Caco-2 (cell line): Measurements from ENCODE around the gene CWF19L1. TPM values are rescaled to one million over a fixed set of nuclear protein-coding genes. Genes with fewer than 3 reads are reported as not detected.
A peak's percentile ranks its signal among the peaks of the same experiment; 100 is the strongest.
"Not testable (repeated sequence)": the region's sequence is repeated elsewhere in the genome, so short reads cannot be mapped to it uniquely, and the experiment has no call there.

ENCODE experiments used
- BruUV-seq: library from RNA; stranded (reverse); fragments of 400-500 nt; replicated peaks from 2 replicates; lab custom pipeline; 2021; lab: Mats Ljungman, UMichigan
- CTCF ChIA-PET: fragments of 300-600 bp; sonication (Branson Sonifier 250); formaldehyde crosslinking; loops from one replicate; lab custom pipeline; 2022; ENCODE audit warnings: antibody characterized with exemption; lab: Charles Lee
- POLR2A ChIA-PET: fragments of 300-600 bp; sonication (Branson Sonifier 250); formaldehyde crosslinking; loops from one replicate; lab custom pipeline; 2022; ENCODE audit warnings: antibody characterized with exemption; lab: Charles Lee
- DNase-seq, 2 experiments: peaks; one replicate each; pipeline versions ENCODE4 v3.0.0 to v3.0.0-alpha.2; 2020 to 2022
- H3K27me3 ChIP-seq: replicated peaks from 2 replicates; pipeline ENCODE4 v1.6.0; 2011; ENCODE audit warnings: low read length; ENCODE audit not compliant: control insufficient read depth, insufficient read depth
- H3K36me3 ChIP-seq: 2 replicates; pipeline ENCODE4 v1.5.1; 2011; ENCODE audit warnings: low read length; ENCODE audit not compliant: control insufficient read depth, insufficient read depth
- H3K4me1 ChIP-seq: fragments of 250-450 bp; sonication (Bioruptor Pico); 2 replicates; pipeline ENCODE4 v1.5.1; 2020; ENCODE audit warnings: mild to moderate bottlenecking
- H3K4me3 ChIP-seq: 2 replicates; pipeline ENCODE4 v1.5.1; 2011; ENCODE audit warnings: low read depth, mild to moderate bottlenecking, control low read depth, low read length
- H3K9me3 ChIP-seq: fragments of 250-450 bp; sonication (Bioruptor Pico); 2 replicates; pipeline ENCODE4 v1.5.1; 2020; ENCODE audit warnings: mild to moderate bottlenecking, moderate library complexity
- H3K27ac Mint-ChIP-seq: one replicate; pipeline ENCODE4 v1.8.0; 2022; ENCODE audit warnings: mixed read lengths; ENCODE audit not compliant: unreplicated experiment
- H3K27me3 Mint-ChIP-seq: one replicate; pipeline ENCODE4 v1.8.0; 2022; ENCODE audit warnings: mixed read lengths; ENCODE audit not compliant: insufficient read depth, unreplicated experiment
- H3K36me3 Mint-ChIP-seq: one replicate; pipeline ENCODE4 v1.8.0; 2022; ENCODE audit warnings: mild to moderate bottlenecking, mixed read lengths; ENCODE audit not compliant: insufficient read depth, unreplicated experiment
- H3K4me1 Mint-ChIP-seq: one replicate; pipeline ENCODE4 v1.8.0; 2022; ENCODE audit warnings: low read depth, mixed read lengths; ENCODE audit not compliant: unreplicated experiment
- H3K4me3 Mint-ChIP-seq: one replicate; pipeline ENCODE4 v1.8.0; 2022; ENCODE audit warnings: mild to moderate bottlenecking, moderate library complexity, mixed read lengths; ENCODE audit not compliant: unreplicated experiment
- H3K9me3 Mint-ChIP-seq: one replicate; pipeline ENCODE4 v1.8.0; 2022; ENCODE audit warnings: mixed read lengths; ENCODE audit not compliant: unreplicated experiment
- CTCF ChIP-seq, 2 experiments: fragments of 200-600 bp in 1 of 2; IDR thresholded peaks; 1 replicate in 1 of 2; 2 replicates in 1 of 2; pipeline versions ENCODE4 v1.5.1 to v1.8.0; 2011 to 2022; ENCODE audit warnings: antibody characterized with exemption in 1 of 2, control low read depth in 1 of 2, inconsistent platforms in 1 of 2, low read depth in 1 of 2, low read length in 1 of 2, mild to moderate bottlenecking in 1 of 2, moderate library complexity in 1 of 2; ENCODE audit not compliant: insufficient read depth in 1 of 2, severe bottlenecking in 1 of 2, unreplicated experiment in 1 of 2
- intact Hi-C: fragments of 100-400 bp; cut with micrococcal nuclease; formaldehyde crosslinking; loops from one replicate; pipeline ENCODE4 v1.10.0; 2022; ENCODE audit not compliant: unreplicated experiment
- total RNA-seq: library from RNA; stranded (reverse); gene quantifications from 2 replicates; pipeline ENCODE4 v1.2.3, GENCODE V29; 2022

The CWF19L1 gene
- total RNA-seq, 1 experiment from 2014 or later, result 41.1 TPM

GRCh38 chr10:100293066-100293465, 25.6 kb upstream of the CWF19L1 start:
- ChIA-PET CTCF (no interaction called here), POLR2A (no interaction called here)
- Mint-ChIP-seq H3K27me3 (peaks cover 4% of the 10 kb centered on the region), H3K36me3 (no peaks in the 10 kb centered on the region), H3K27ac (no peak overlapping the region), H3K4me3 (no peak overlapping the region), H3K4me1 (peaks cover 6% of the 10 kb centered on the region), H3K9me3 (no peaks in the 10 kb centered on the region)
- TF ChIP-seq CTCF (IDR thresholded peaks at IDR 0.05; ENCODE audit: insufficient read depth in 1 of 2, low read depth in 1 of 2, low read length in 1 of 2, severe bottlenecking in 1 of 2, unreplicated experiment in 1 of 2), result no peak
- Histone ChIP-seq H3K4me1 (no peaks in the 10 kb centered on the region), H3K4me3 (no peak overlapping the region), H3K36me3 (no peaks in the 10 kb centered on the region), H3K27me3 (no peaks in the 10 kb centered on the region), H3K9me3 (no peaks in the 10 kb centered on the region)
- intact Hi-C loops, result no loop called here
- BruUV-seq, result no TSS peak
- DNase-seq, result no peak

- POLR2A ChIA-PET, H3K27me3 Mint-ChIP-seq, H3K4me1 ChIP-seq, H3K9me3 ChIP-seq, CTCF ChIA-PET, intact Hi-C loops, H3K4me3 ChIP-seq, H3K4me1 Mint-ChIP-seq, H3K36me3 ChIP-seq, H3K9me3 Mint-ChIP-seq, BruUV-seq, H3K4me3 Mint-ChIP-seq, H3K27me3 ChIP-seq, DNase-seq, H3K36me3 Mint-ChIP-seq: not testable (repeated sequence)
- H3K27ac Mint-ChIP-seq, result peak overlapping the region; percentile 43
These were observed 24.9 kb upstream of the CWF19L1 start for GRCh38 chr10:100292300-100292699.

- BruUV-seq, result no TSS peak
- POLR2A ChIA-PET, result no interaction called here
- H3K27me3 Mint-ChIP-seq, result peaks cover 4% of the 10 kb centered on the region
- no peak for DNase-seq
- Histone ChIP-seq H3K4me3 (no peak overlapping the region), H3K36me3 (no peaks in the 10 kb centered on the region), H3K27me3 (no peaks in the 10 kb centered on the region), H3K9me3 (no peaks in the 10 kb centered on the region), H3K4me1 (peaks cover 5% of the 10 kb centered on the region)
- H3K27ac Mint-ChIP-seq, result no peak overlapping the region
- no peaks in the 10 kb centered on the region for H3K9me3 Mint-ChIP-seq
- peaks cover 9% of the 10 kb centered on the region for H3K36me3 Mint-ChIP-seq
- TF ChIP-seq CTCF (IDR thresholded peaks at IDR 0.05; ENCODE audit: insufficient read depth in 1 of 2, low read depth in 1 of 2, low read length in 1 of 2, severe bottlenecking in 1 of 2, unreplicated experiment in 1 of 2), result no peak
- CTCF ChIA-PET, result interaction anchor here (0.6 kb wide), 1 partner anchor 223 kb away, joined by 3 read pairs; no protein-coding TSS in a partner anchor
- H3K4me1 Mint-ChIP-seq, result peaks cover 13% of the 10 kb centered on the region
- intact Hi-C loops, result no loop called here
- H3K4me3 Mint-ChIP-seq, result no peak overlapping the region
These were observed 23.9 kb upstream of the CWF19L1 start for GRCh38 chr10:100291356-100291755.

GRCh38 chr10:100289641-100290040, 22.2 kb upstream of the CWF19L1 start:
- Histone ChIP-seq H3K27me3 (no peaks in the 10 kb centered on the region), H3K4me3 (no peak overlapping the region), H3K36me3 (no peaks in the 10 kb centered on the region), H3K9me3 (no peaks in the 10 kb centered on the region), H3K4me1 (peaks cover 9% of the 10 kb centered on the region)
- no peak for DNase-seq
- no peaks in the 10 kb centered on the region for H3K27me3 Mint-ChIP-seq
- intact Hi-C loops, result no loop called here
- no peak overlapping the region for H3K4me3 Mint-ChIP-seq
- BruUV-seq, result no TSS peak
- H3K9me3 Mint-ChIP-seq, result no peaks in the 10 kb centered on the region
- POLR2A ChIA-PET, result no interaction called here
- H3K27ac Mint-ChIP-seq, result no peak overlapping the region
- peaks cover 22% of the 10 kb centered on the region for H3K4me1 Mint-ChIP-seq
- CTCF ChIA-PET, result no interaction called here
- peaks cover 20% of the 10 kb centered on the region for H3K36me3 Mint-ChIP-seq
- no peak for TF ChIP-seq CTCF (IDR thresholded peaks at IDR 0.05; ENCODE audit: insufficient read depth in 1 of 2, low read depth in 1 of 2, low read length in 1 of 2, severe bottlenecking in 1 of 2, unreplicated experiment in 1 of 2)
